GM12892 (cell line): ENCODE data around the gene NTHL1.

Source experiments
- DNase-seq: peaks from one replicate; pipeline ENCODE4 v3.0.0; 2011; ENCODE audit not compliant: insufficient read length
- FAIRE-seq: peaks from 2 replicates; lab custom pipeline; 2011; peaks lifted over from hg19 to GRCh38; lab: Jason Lieb, UNC
- POLR2A ChIP-seq: IDR thresholded peaks from 2 replicates; pipeline ENCODE4 v1.6.1; 2011; ENCODE audit warnings: low read depth, low read length, control low read depth
- POLR2AphosphoS5 ChIP-seq: IDR thresholded peaks from 2 replicates; pipeline ENCODE4 v1.6.1; 2011; ENCODE audit warnings: low read depth, low read length, control low read depth
- TAF1 ChIP-seq: IDR thresholded peaks from 2 replicates; pipeline ENCODE4 v1.6.1; 2011; ENCODE audit warnings: low read depth, mild to moderate bottlenecking, control low read depth, low read length, borderline replicate concordance

The NTHL1 gene

GRCh38 chr16:2042986-2043666, 4.5 kb downstream of the NTHL1 start:
- FAIRE-seq (no peak), DNase-seq (no peak)
- TF ChIP-seq POLR2A = no peak
- no peak for TF ChIP-seq TAF1
- no peak for TF ChIP-seq POLR2AphosphoS5

GRCh38 chr16:2042171-2042985, 5.3 kb downstream of the NTHL1 start:
- no peak for FAIRE-seq
- no peak for DNase-seq
- TF ChIP-seq TAF1 (no peak), POLR2A (no peak), POLR2AphosphoS5 (no peak)

- no peak for DNase-seq
- FAIRE-seq = no peak
- no peak for TF ChIP-seq TAF1
- no peak for TF ChIP-seq POLR2A
- TF ChIP-seq POLR2AphosphoS5 = no peak
Measured at GRCh38 chr16:2040787-2041522, 6.7 kb downstream of the NTHL1 start.

GRCh38 chr16:2040041-2040786, 7.4 kb downstream of the NTHL1 start:
- no peak for FAIRE-seq
- DNase-seq = no peak
- TF ChIP-seq POLR2AphosphoS5 (no peak), POLR2A (no peak), TAF1 (no peak)

GRCh38 chr16:2039274-2040031, 8.2 kb downstream of the NTHL1 start:
- TF ChIP-seq POLR2AphosphoS5 = no peak
- no peak for TF ChIP-seq POLR2A
- no peak for TF ChIP-seq TAF1
- no peak for FAIRE-seq
- DNase-seq = no peak

- no peak for FAIRE-seq
- TF ChIP-seq TAF1 = no peak
- TF ChIP-seq POLR2AphosphoS5 = no peak
- TF ChIP-seq POLR2A = no peak
- DNase-seq = no peak
Measured at GRCh38 chr16:2038382-2039231, 9.0 kb downstream of the NTHL1 start.

GRCh38 chr16:2037647-2038381, 9.8 kb downstream of the NTHL1 start:
- DNase-seq (no peak), FAIRE-seq (no peak)
- TF ChIP-seq POLR2AphosphoS5 = no peak
- TF ChIP-seq TAF1 = no peak
- TF ChIP-seq POLR2A = no peak

- DNase-seq = no peak
- no peak for TF ChIP-seq POLR2AphosphoS5
- TF ChIP-seq POLR2A = no peak
- TF ChIP-seq TAF1 = no peak
- no peak for FAIRE-seq
Measured at GRCh38 chr16:2037115-2037514, 10.5 kb downstream of the NTHL1 start.

GRCh38 chr16:2036200-2036966, 11.3 kb downstream of the NTHL1 start:
- FAIRE-seq (no peak), DNase-seq (no peak)
- TF ChIP-seq POLR2AphosphoS5 (no peak), POLR2A (no peak), TAF1 (no peak)
